Naive thymus-derived CD4-positive, alpha-beta T cell (primary cell): ENCODE data around the gene EEF1AKMT1. TPM values are rescaled to one million over a fixed set of nuclear protein-coding genes. Genes with fewer than 3 reads are reported as not detected.
A peak's percentile ranks its signal among the peaks of the same experiment; 100 is the strongest.

ENCODE experiments used
- ATAC-seq: fragments of 150-1000 bp; cut with Tn5 transposase; 2 replicates; pipeline ENCODE4 v1.10.0; 2021; ENCODE audit warnings: mild to moderate bottlenecking, moderate library complexity
- CTCF ChIA-PET: fragments of 350-600 bp; sonication (Branson Sonifier 250); formaldehyde crosslinking; loops from one replicate; lab custom pipeline; 2021; ENCODE audit warnings: antibody characterized with exemption; lab: Charles Lee
- POLR2A ChIA-PET: fragments of 350-600 bp; sonication (Branson Sonifier 250); formaldehyde crosslinking; loops from one replicate; lab custom pipeline; 2021; ENCODE audit warnings: antibody characterized with exemption, inconsistent platforms; lab: Charles Lee
- DNase-seq, 9 donors: peaks; one replicate each; pipeline versions ENCODE4 v3.0.0 to v3.0.0-alpha.2; 2020 to 2022; ENCODE audit warnings: mixed read lengths in 1 of 9
- H3K27ac ChIP-seq: one replicate; pipeline ENCODE4 v1.7.0; 2013; ENCODE audit warnings: mild to moderate bottlenecking, low read depth, low read length, moderate library complexity
- H3K27me3 ChIP-seq, 2 donors: one replicate each; pipeline ENCODE4 v1.7.0; 2013; ENCODE audit warnings: low read length in 2 of 2, mild to moderate bottlenecking in 2 of 2, moderate library complexity in 2 of 2; ENCODE audit not compliant: control insufficient read depth in 2 of 2, insufficient read depth in 2 of 2
- H3K36me3 ChIP-seq, 3 experiments: 1 replicate in 2 of 3; 2 replicates in 1 of 3; pipeline ENCODE4 v1.7.0; 2013; ENCODE audit warnings: low read length in 3 of 3, mild to moderate bottlenecking in 3 of 3, moderate library complexity in 1 of 3; ENCODE audit not compliant: insufficient read depth in 3 of 3, control insufficient read depth in 2 of 3
- H3K4me1 ChIP-seq, 2 donors: one replicate each; pipeline ENCODE4 v1.7.0; 2013; ENCODE audit warnings: low read length in 2 of 2, mild to moderate bottlenecking in 2 of 2, moderate library complexity in 1 of 2; ENCODE audit not compliant: control insufficient read depth in 2 of 2, insufficient read depth in 2 of 2
- H3K4me3 ChIP-seq: 2 replicates; pipeline ENCODE4 v1.7.0; 2013; ENCODE audit warnings: mild to moderate bottlenecking, low read length
- H3K9me3 ChIP-seq, 3 experiments: 1 replicate in 2 of 3; 2 replicates in 1 of 3; pipeline ENCODE4 v1.7.0; 2013; ENCODE audit warnings: low read length in 3 of 3; ENCODE audit not compliant: control insufficient read depth in 2 of 3
- H3K27ac Mint-ChIP-seq, 9 donors: one replicate each; pipeline ENCODE4 v1.8.0; 2020 to 2022; ENCODE audit warnings: mixed read lengths in 9 of 9, mild to moderate bottlenecking in 8 of 9, moderate library complexity in 5 of 9, inconsistent platforms in 2 of 9
- H3K27me3 Mint-ChIP-seq, 5 donors: one replicate each; pipeline ENCODE4 v1.8.0; 2021 to 2022; ENCODE audit warnings: mixed read lengths in 5 of 5, mild to moderate bottlenecking in 1 of 5
- H3K36me3 Mint-ChIP-seq, 5 donors: one replicate each; pipeline ENCODE4 v1.8.0; 2020 to 2022; ENCODE audit warnings: mixed read lengths in 5 of 5, mild to moderate bottlenecking in 3 of 5, inconsistent platforms in 1 of 5
- H3K4me1 Mint-ChIP-seq, 7 donors: one replicate each; pipeline ENCODE4 v1.8.0; 2020 to 2022; ENCODE audit warnings: mixed read lengths in 7 of 7, mild to moderate bottlenecking in 3 of 7, inconsistent platforms in 1 of 7
- H3K4me3 Mint-ChIP-seq, 10 donors: one replicate each; pipeline ENCODE4 v1.8.0; 2020 to 2022; ENCODE audit warnings: mild to moderate bottlenecking in 10 of 10, mixed read lengths in 10 of 10, moderate library complexity in 6 of 10, inconsistent platforms in 2 of 10
- H3K9me3 Mint-ChIP-seq, 11 donors: one replicate each; pipeline ENCODE4 v1.8.0; 2020 to 2022; ENCODE audit warnings: mixed read lengths in 11 of 11, mild to moderate bottlenecking in 4 of 11, inconsistent platforms in 1 of 11, moderate library complexity in 1 of 11
- intact Hi-C, 2 donors: fragments of 100-400 bp; cut with micrococcal nuclease; formaldehyde crosslinking; loops; one replicate each; pipeline ENCODE4 v1.15.1; 2023
- polyA plus RNA-seq, 2 donors: library from polyadenylated mRNA; unstranded; fragments of 300-500 nt; fragmentation: Illumina TruSeq; gene quantifications; one replicate each; pipeline ENCODE4 v1.2.3, GENCODE V29; 2021
- total RNA-seq, 6 experiments: library from RNA in 5 of 6; stranded (reverse) in 5 of 6; gene quantifications; 1 replicate in 5 of 6; 2 replicates in 1 of 6; pipeline ENCODE4 v1.2.3 and lab custom pipeline; 2021 to 2026

Gene EEF1AKMT1
- total and polyA plus RNA-seq, 7 experiments from 2014 or later = 4.2 to 14.1 (median 9.8) TPM

- Mint-ChIP-seq H3K27me3 (no peaks in the 10 kb centered on the region), H3K4me1 (peaks cover 4 to 6% (median 5%) of the 10 kb centered on the region in 7 donors), H3K36me3 (peaks cover 8 to 38% (median 18%) of the 10 kb centered on the region in 5 donors), H3K27ac (no peak overlapping the region), H3K4me3 (no peak overlapping the region), H3K9me3 (no peaks in the 10 kb centered on the region)
- intact Hi-C loops = no loop called here
- no peak for ATAC-seq
- Histone ChIP-seq H3K36me3 (peaks cover 0 to 5% (median 0%) of the 10 kb centered on the region in 3 experiments), H3K27me3 (no peaks in the 10 kb centered on the region), H3K9me3 (no peaks in the 10 kb centered on the region), H3K4me1 (no peaks in the 10 kb centered on the region), H3K27ac (no peak overlapping the region), H3K4me3 (no peak overlapping the region)
- DNase-seq = no peak
- ChIA-PET POLR2A (no interaction called here), CTCF (no interaction called here)
These were observed 40.6 kb upstream of the EEF1AKMT1 start for GRCh38 chr13:20814224-20814910.

GRCh38 chr13:20812890-20813289 lies 39.1 kb upstream of the EEF1AKMT1 start:
- peak overlapping the region in 2 of 9 donors; percentile 21 to 28 for H3K27ac Mint-ChIP-seq
- Histone ChIP-seq H3K9me3 (no peaks in the 10 kb centered on the region), H3K27me3 (no peaks in the 10 kb centered on the region), H3K27ac (no peak overlapping the region), H3K4me1 (no peaks in the 10 kb centered on the region), H3K4me3 (no peak overlapping the region), H3K36me3 (peaks cover 0 to 19% (median 4%) of the 10 kb centered on the region in 3 experiments)
- DNase-seq (no peak), ATAC-seq (no peak)
- no peak overlapping the region for H3K4me3 Mint-ChIP-seq
- ChIA-PET CTCF (no interaction called here), POLR2A (no interaction called here)
- peaks cover 14 to 43% (median 26%) of the 10 kb centered on the region in 5 donors for H3K36me3 Mint-ChIP-seq
- H3K9me3 Mint-ChIP-seq = no peaks in the 10 kb centered on the region
- peaks cover 4 to 6% (median 5%) of the 10 kb centered on the region in 7 donors for H3K4me1 Mint-ChIP-seq
- no peaks in the 10 kb centered on the region for H3K27me3 Mint-ChIP-seq
- intact Hi-C loops = no loop called here

- H3K4me1 ChIP-seq = no peaks in the 10 kb centered on the region
- H3K9me3 ChIP-seq = no peaks in the 10 kb centered on the region
- Mint-ChIP-seq H3K27me3 (no peaks in the 10 kb centered on the region), H3K4me3 (no peak overlapping the region), H3K36me3 (peaks cover 14 to 43% (median 30%) of the 10 kb centered on the region in 5 donors), H3K27ac (peak overlapping the region in 1 of 9 donors; percentile 10), H3K9me3 (no peaks in the 10 kb centered on the region), H3K4me1 (peaks cover 4 to 6% (median 5%) of the 10 kb centered on the region in 7 donors)
- ATAC-seq = no peak
- no peaks in the 10 kb centered on the region for H3K27me3 ChIP-seq
- no peak for DNase-seq
- H3K36me3 ChIP-seq = peaks cover 0 to 31% (median 9%) of the 10 kb centered on the region in 3 experiments
- ChIA-PET POLR2A (interaction anchor here (0.8 kb wide), 1 partner anchor 34 kb away, joined by 5 read pairs; no protein-coding TSS in a partner anchor), CTCF (interaction anchor here (0.7 kb wide), 1 partner anchor 18 kb away, joined by 3 read pairs; no protein-coding TSS in a partner anchor)
- intact Hi-C loops = no loop called here
- no peak overlapping the region for H3K4me3 ChIP-seq
- H3K27ac ChIP-seq = no peak overlapping the region
These were observed 37.0 kb upstream of the EEF1AKMT1 start for GRCh38 chr13:20810808-20811207.

DNA sequence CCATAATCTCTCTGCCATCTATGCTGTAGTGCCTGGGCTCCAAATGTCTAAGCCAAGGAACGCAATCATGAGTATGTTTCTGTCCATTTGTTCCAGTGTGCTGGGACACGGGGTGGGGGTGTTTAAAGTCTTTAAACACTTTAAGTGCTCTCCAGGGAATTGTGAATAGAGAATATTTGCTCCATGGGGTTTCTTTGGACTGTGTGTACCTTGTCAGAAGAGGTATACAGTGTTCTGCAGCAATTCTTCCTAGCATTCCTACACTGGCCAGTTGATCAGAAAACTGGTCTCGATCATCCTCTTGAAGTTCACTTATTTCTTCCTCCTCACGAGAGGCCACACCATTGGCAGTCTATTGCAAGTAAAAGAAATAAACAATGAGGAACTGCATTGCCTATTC lies 35.1 kb upstream of the EEF1AKMT1 start:
- H3K9me3 ChIP-seq = no peaks in the 10 kb centered on the region
- peaks cover 4 to 10% (median 6%) of the 10 kb centered on the region in 7 donors for H3K4me1 Mint-ChIP-seq
- DNase-seq (no peak), ATAC-seq (no peak)
- H3K4me3 ChIP-seq = no peak overlapping the region
- H3K27ac Mint-ChIP-seq = no peak overlapping the region
- H3K4me1 ChIP-seq = no peaks in the 10 kb centered on the region
- no peaks in the 10 kb centered on the region for H3K9me3 Mint-ChIP-seq
- H3K4me3 Mint-ChIP-seq = no peak overlapping the region
- H3K27me3 Mint-ChIP-seq = no peaks in the 10 kb centered on the region
- H3K36me3 ChIP-seq = peaks cover 0 to 31% (median 9%) of the 10 kb centered on the region in 3 experiments
- POLR2A ChIA-PET = no interaction called here
- CTCF ChIA-PET = no interaction called here
- no peaks in the 10 kb centered on the region for H3K27me3 ChIP-seq
- intact Hi-C loops = no loop called here
- peaks cover 14 to 44% (median 26%) of the 10 kb centered on the region in 5 donors for H3K36me3 Mint-ChIP-seq
- no peak overlapping the region for H3K27ac ChIP-seq

DNA sequence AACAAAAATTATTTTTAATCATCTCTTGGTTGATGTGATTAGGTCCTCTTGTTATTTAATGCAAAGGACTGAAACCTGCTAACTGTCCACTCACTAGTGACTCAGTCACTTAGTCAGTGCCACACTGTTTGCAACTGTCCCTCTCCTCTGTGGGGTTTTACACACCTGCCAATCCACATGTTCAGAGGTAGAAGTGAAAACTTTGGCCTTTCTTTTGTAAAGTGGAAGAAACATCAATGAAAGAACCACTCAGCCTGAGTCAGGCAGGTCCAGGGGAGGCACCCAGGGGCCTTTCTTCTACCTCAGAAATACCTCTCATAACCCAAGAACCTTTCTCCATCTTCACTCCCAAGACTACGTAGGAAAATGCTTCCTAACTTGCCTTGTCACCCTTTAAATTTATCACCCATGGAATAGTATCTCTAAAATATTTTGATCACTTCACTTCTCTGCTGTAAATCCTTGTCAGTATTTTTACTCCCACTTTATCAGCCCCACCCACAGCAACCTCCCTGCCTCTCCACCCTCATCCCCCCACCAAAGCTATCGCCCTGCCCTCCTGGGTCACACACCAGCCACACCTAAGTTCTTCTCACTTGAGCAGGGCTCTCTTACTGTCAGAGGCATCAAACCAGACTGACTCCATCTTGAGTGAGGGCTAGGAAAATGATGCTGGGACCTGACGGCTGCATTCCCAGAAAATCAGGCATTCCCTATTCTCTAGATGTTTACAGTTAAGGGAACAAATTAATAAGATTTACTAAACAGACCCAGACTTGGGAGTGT lies 29.6 kb upstream of the EEF1AKMT1 start:
- no peaks in the 10 kb centered on the region for H3K9me3 Mint-ChIP-seq
- DNase-seq = no peak
- H3K27me3 Mint-ChIP-seq = no peaks in the 10 kb centered on the region
- no peak overlapping the region for H3K4me3 ChIP-seq
- H3K27ac Mint-ChIP-seq = peak overlapping the region in 4 of 9 donors; percentile 23 to 54 (median 44)
- H3K4me1 Mint-ChIP-seq = peaks cover 0 to 6% (median 5%) of the 10 kb centered on the region in 7 donors
- no peaks in the 10 kb centered on the region for H3K27me3 ChIP-seq
- H3K9me3 ChIP-seq = no peaks in the 10 kb centered on the region
- H3K36me3 Mint-ChIP-seq = peaks cover 3 to 41% (median 5%) of the 10 kb centered on the region in 5 donors
- no peak for ATAC-seq
- H3K4me1 ChIP-seq = no peaks in the 10 kb centered on the region
- peaks cover 0 to 16% (median 4%) of the 10 kb centered on the region in 3 experiments for H3K36me3 ChIP-seq
- POLR2A ChIA-PET = no interaction called here
- no peak overlapping the region for H3K4me3 Mint-ChIP-seq
- CTCF ChIA-PET = no interaction called here
- intact Hi-C loops = no loop called here
- no peak overlapping the region for H3K27ac ChIP-seq

- H3K36me3 ChIP-seq = peaks cover 0 to 15% (median 0%) of the 10 kb centered on the region in 3 experiments
- ChIA-PET POLR2A (no interaction called here), CTCF (no interaction called here)
- no peak overlapping the region for H3K27ac ChIP-seq
- Mint-ChIP-seq H3K4me1 (peaks cover 10 to 22% (median 15%) of the 10 kb centered on the region in 7 donors), H3K4me3 (no peak overlapping the region), H3K36me3 (peaks cover 3 to 48% (median 9%) of the 10 kb centered on the region in 5 donors), H3K27me3 (no peaks in the 10 kb centered on the region), H3K27ac (peak overlapping the region in 6 of 9 donors; percentile 1 to 86 (median 22)), H3K9me3 (no peaks in the 10 kb centered on the region)
- intact Hi-C loops = loop anchor here in 1 of 2 donors (2.0 kb wide), 1 partner anchor 17 kb away; no protein-coding TSS in a partner anchor
- no peaks in the 10 kb centered on the region for H3K4me1 ChIP-seq
- no peaks in the 10 kb centered on the region for H3K9me3 ChIP-seq
- no peak overlapping the region for H3K4me3 ChIP-seq
- DNase-seq (no peak), ATAC-seq (no peak)
- no peaks in the 10 kb centered on the region for H3K27me3 ChIP-seq
These were observed 27.9 kb upstream of the EEF1AKMT1 start for GRCh38 chr13:20801707-20802106.
